Iris pigment epithelial cell (primary cell): ENCODE results near the gene ZNF195.
"Not testable (repeated sequence)": the region's sequence is repeated elsewhere in the genome, so short reads cannot be mapped to it uniquely, and the experiment has no call there.

Experiments
- DNase-seq: peaks from one replicate; pipeline ENCODE4 v3.0.0-alpha.2; 2011; ENCODE audit warnings: low read depth

ZNF195 gene

GRCh38 chr11:3346587-3346986 lies 32.4 kb downstream of the ZNF195 start:
- DNase-seq, result no peak

DNA sequence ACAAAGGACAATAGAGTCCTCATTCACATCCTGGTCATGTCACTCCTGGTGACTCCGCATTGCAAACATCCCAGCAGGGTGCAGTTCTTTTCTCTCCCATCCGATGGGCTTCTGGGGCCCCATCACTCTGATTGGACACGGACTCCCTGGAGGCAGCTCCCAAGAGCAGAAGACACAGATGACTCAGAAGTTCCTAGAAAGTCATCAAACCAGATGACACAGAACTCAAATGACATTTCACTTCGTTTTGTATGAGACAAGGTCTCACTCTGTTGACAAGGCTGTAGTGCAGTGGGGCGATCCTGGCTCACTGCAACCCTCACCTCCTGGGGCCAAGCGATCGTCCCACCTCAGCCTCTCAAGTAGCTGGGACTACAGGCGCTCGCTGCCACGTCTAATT lies 33.2 kb downstream of the ZNF195 start:
- DNase-seq, result no peak

- DNase-seq, result no peak
Measured at GRCh38 chr11:3344327-3345174, 34.4 kb downstream of the ZNF195 start.

DNA sequence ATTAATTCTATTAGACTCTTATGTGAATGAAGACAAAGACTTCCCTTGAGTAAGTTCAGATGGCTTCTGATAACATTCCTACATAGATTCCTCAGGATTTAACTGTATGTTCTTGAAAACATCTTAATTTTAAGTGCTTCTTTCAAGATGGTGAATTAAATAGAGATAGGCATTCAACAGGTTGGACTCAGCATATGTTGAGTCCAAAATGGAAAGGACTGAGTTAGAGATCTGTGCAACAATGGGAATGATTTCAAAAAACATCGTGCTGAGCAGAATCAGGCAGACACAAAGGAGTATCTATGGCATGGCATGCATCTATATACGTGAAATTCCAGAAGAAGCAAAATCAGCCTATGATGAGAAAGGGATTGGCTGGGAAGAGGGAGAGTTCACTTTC lies 36.2 kb downstream of the ZNF195 start:
- DNase-seq, result no peak

GRCh38 chr11:3341298-3341697 lies 37.6 kb downstream of the ZNF195 start:
- DNase-seq, result peak; percentile 43

- peak; percentile 95 for DNase-seq
Measured at GRCh38 chr11:3340025-3340424, 38.9 kb downstream of the ZNF195 start.

- DNase-seq, result no peak
Measured at GRCh38 chr11:3339340-3339624, 39.7 kb downstream of the ZNF195 start.

- DNase-seq, result no peak
Measured at GRCh38 chr11:3338569-3339339, 40.2 kb downstream of the ZNF195 start.

- DNase-seq, result not testable (repeated sequence)
Measured at GRCh38 chr11:3336420-3336819, 42.5 kb downstream of the ZNF195 start.

GRCh38 chr11:3333157-3333556 lies 45.8 kb downstream of the ZNF195 start:
- DNase-seq, result not testable (repeated sequence)

DNA sequence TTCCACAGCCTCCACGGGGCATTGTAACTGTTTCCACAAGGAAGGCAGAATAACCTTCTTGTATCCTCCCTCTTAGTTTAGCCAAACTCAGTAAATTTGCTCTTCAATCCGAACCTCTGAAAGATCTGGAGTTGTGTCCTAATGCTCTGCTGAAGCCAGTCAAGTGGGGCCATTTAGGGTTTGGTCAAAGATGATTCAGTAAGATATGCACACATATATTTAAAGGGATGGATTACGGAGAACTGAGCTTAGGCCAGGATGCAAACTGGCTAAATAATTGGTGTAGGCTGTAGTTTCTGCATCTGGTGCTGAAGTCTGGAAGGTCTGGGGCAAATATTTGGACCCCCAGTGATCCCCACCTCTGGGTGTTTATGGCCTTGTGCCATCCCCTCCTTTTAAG lies 47.9 kb downstream of the ZNF195 start:
- DNase-seq, result not testable (repeated sequence)

DNA sequence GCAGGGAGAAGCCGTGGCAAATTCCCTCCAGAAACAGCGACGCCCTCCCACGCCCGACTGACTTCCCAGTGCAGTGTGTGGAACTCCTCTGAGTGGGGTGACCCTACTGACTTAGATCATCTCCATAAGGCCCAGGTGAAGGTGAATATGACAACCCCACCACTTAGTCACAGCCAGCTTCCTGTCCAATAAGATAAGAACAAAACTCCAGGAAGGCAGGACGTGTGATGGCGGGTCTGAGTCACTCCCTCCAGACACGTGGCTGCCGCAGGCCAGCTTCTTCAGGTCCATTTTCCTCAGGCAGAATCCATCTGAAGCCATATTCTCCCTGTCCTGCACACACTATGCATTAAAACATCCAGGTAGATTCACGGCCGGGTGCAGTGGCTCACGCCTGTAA lies 48.9 kb downstream of the ZNF195 start:
- DNase-seq, result not testable (repeated sequence)

GRCh38 chr11:3328503-3328902 lies 50.4 kb downstream of the ZNF195 start:
- DNase-seq, result not testable (repeated sequence)

- not testable (repeated sequence) for DNase-seq
Measured at GRCh38 chr11:3326450-3326849, 52.5 kb downstream of the ZNF195 start.

DNA sequence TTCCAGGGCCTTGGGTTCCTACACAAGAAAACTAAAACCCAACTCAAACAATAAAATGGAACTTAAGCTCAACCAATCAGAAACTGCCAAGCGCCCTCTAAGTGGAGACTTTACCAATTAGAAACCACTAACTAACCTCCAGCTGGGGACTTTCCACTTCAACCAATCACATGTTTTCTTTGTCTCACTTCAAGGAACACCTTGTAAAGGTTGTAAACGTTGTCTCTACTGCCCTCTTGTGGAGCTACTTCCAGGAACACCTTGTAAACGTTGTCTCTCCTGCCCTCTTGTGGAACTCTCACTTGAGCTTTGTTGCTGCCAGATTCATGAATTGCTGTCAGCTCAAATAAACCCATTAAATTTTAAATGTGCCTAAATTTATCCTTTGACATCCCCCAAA lies 54.2 kb downstream of the ZNF195 start:
- DNase-seq, result not testable (repeated sequence)
